ENCODE data around the gene KIF4A. TPM values are rescaled to one million over a fixed set of nuclear protein-coding genes. Genes with fewer than 3 reads are reported as not detected.

Gene KIF4A
- total and polyA plus RNA-seq, 7 experiments from 2014 or later, result 0.20 to 26.5 (median 0.21) TPM; not detected in 3

- H3K27me3 ChIP-seq (ENCODE audit: control insufficient read depth in 2 of 2, insufficient read depth in 2 of 2, low read length in 2 of 2), result no peaks in the 10 kb centered on the region
- intact Hi-C loops (cut with micrococcal nuclease), result no loop called here
- no peaks in the 10 kb centered on the region for H3K9me3 ChIP-seq (ENCODE audit: control insufficient read depth in 2 of 3, low read length in 3 of 3)
- Mint-ChIP-seq H3K36me3 (peaks cover 0 to 38% (median 18%) of the 10 kb centered on the region in 5 donors), H3K27me3 (no peaks in the 10 kb centered on the region), H3K4me1 (no peaks in the 10 kb centered on the region), H3K4me3 (no peak within 1 kb of the TSS), H3K27ac (no peak within 1 kb of the TSS), H3K9me3 (no peaks in the 10 kb centered on the region)
- H3K4me3 ChIP-seq (ENCODE audit: low read length), result no peak within 1 kb of the TSS
- ATAC-seq (no peak), DNase-seq (no peak)
- H3K36me3 ChIP-seq (ENCODE audit: control insufficient read depth in 2 of 3, insufficient read depth in 3 of 3, low read length in 3 of 3), result peaks cover 0 to 6% (median 0%) of the 10 kb centered on the region in 3 experiments
- H3K4me1 ChIP-seq (ENCODE audit: control insufficient read depth in 2 of 2, insufficient read depth in 2 of 2, low read length in 2 of 2), result no peaks in the 10 kb centered on the region
- POLR2A ChIA-PET, result no interaction called here
- CTCF ChIA-PET, result no interaction called here
- H3K27ac ChIP-seq (ENCODE audit: low read depth, low read length), result no peak within 1 kb of the TSS
Observed at GRCh38 chrX:70281951-70282350, 8.0 kb upstream of the KIF4A start, which contains the start of gene RAB41. TSS of gene RAB41 (plus strand) at chrX:70282172. CDS start at chrX:70282218, 46 bp downstream.

DNA sequence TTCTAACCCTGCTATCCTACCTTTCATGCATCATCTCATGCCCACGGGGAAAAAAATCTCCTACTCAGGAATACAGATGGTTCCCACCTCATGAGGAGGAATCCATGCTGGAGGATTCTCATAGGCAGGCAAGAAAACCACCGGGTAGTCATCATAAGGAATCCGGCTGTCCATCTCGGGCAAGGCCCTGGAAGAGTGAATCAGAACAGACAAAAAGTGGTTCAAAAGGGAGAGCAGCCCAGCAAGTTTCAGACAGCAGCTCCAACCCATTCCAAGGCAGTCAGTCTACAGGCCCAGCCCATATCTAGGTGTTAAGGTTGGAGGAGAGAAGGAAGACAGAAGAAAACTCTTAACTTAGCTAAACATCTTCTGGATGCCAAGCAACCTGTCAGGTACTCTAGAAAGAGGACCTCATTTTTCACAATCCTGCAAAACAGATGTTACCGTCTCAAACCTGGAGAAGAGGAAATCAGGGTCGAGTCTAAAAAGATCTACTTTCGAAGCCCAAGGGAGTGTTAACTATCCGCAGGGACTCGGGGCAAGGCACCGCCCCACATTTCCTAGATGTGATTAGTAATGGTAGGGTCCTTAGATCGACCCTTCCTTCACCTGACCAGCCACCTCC, 624 bp upstream of the KIF4A start:
- no peaks in the 10 kb centered on the region for H3K27me3 ChIP-seq (ENCODE audit: control insufficient read depth in 2 of 2, insufficient read depth in 2 of 2, low read length in 2 of 2)
- H3K4me1 ChIP-seq (ENCODE audit: control insufficient read depth in 2 of 2, insufficient read depth in 2 of 2, low read length in 2 of 2), result peaks cover 5 to 9% of the 10 kb centered on the region in 2 donors
- H3K36me3 ChIP-seq (ENCODE audit: control insufficient read depth in 2 of 3, insufficient read depth in 3 of 3, low read length in 3 of 3), result peaks cover 0 to 10% (median 0%) of the 10 kb centered on the region in 3 experiments
- H3K4me3 ChIP-seq (ENCODE audit: low read length), result peak overlapping the region; percentile 89
- intact Hi-C loops (cut with micrococcal nuclease), result loop anchor here in 1 of 2 donors (5.0 kb wide), 1 partner anchor 93 kb away; no protein-coding TSS in a partner anchor
- peak overlapping the region; percentile 28 to 92 (median 84) for H3K27ac Mint-ChIP-seq
- H3K36me3 Mint-ChIP-seq, result peaks cover 0 to 16% (median 6%) of the 10 kb centered on the region in 5 donors
- peak overlapping the region; percentile 60 for H3K27ac ChIP-seq (ENCODE audit: low read depth, low read length)
- ATAC-seq (no peak), DNase-seq (peak in 1 of 9 donors; percentile 4)
- H3K9me3 Mint-ChIP-seq, result peaks cover 0 to 2% (median 0%) of the 10 kb centered on the region in 11 donors
- H3K4me3 Mint-ChIP-seq, result peak overlapping the region; percentile 84 to 93 (median 88)
- H3K9me3 ChIP-seq (ENCODE audit: control insufficient read depth in 2 of 3, low read length in 3 of 3), result no peaks in the 10 kb centered on the region
- peaks cover 0 to 27% (median 15%) of the 10 kb centered on the region in 7 donors for H3K4me1 Mint-ChIP-seq
- POLR2A ChIA-PET, result interaction anchor here (0.7 to 1.4 kb wide), 3 partner anchors 110 to 156 kb away, joined by 3 to 6 read pairs (median 4); no protein-coding TSS in a partner anchor
- CTCF ChIA-PET, result no interaction called here
- no peaks in the 10 kb centered on the region for H3K27me3 Mint-ChIP-seq

GRCh38 chrX:70292788-70293187, 2.9 kb downstream of the KIF4A start:
- ATAC-seq (no peak), DNase-seq (no peak)
- Mint-ChIP-seq H3K4me3 (peak overlapping the region in 1 of 10 donors; percentile 8), H3K27ac (no peak overlapping the region), H3K27me3 (no peaks in the 10 kb centered on the region), H3K4me1 (peaks cover 0 to 29% (median 15%) of the 10 kb centered on the region in 7 donors), H3K9me3 (peaks cover 0 to 2% (median 0%) of the 10 kb centered on the region in 11 donors), H3K36me3 (no peaks in the 10 kb centered on the region)
- Histone ChIP-seq H3K36me3 (ENCODE audit: control insufficient read depth in 2 of 3, insufficient read depth in 3 of 3, low read length in 3 of 3) (no peaks in the 10 kb centered on the region), H3K9me3 (ENCODE audit: control insufficient read depth in 2 of 3, low read length in 3 of 3) (no peaks in the 10 kb centered on the region), H3K27ac (ENCODE audit: low read depth, low read length) (no peak overlapping the region), H3K27me3 (ENCODE audit: control insufficient read depth in 2 of 2, insufficient read depth in 2 of 2, low read length in 2 of 2) (no peaks in the 10 kb centered on the region), H3K4me1 (ENCODE audit: control insufficient read depth in 2 of 2, insufficient read depth in 2 of 2, low read length in 2 of 2) (peaks cover 5 to 9% of the 10 kb centered on the region in 2 donors), H3K4me3 (ENCODE audit: low read length) (no peak overlapping the region)
- POLR2A ChIA-PET, result interaction anchor here (0.6 kb wide), 1 partner anchor 838 kb away, joined by 3 read pairs; no protein-coding TSS in a partner anchor
- CTCF ChIA-PET, result no interaction called here
- intact Hi-C loops (cut with micrococcal nuclease), result loop anchor here in 1 of 2 donors (10.0 kb wide), 1 partner anchor 678 kb away; the partner anchor contains the start of gene EDA

GRCh38 chrX:70293621-70294020, 3.7 kb downstream of the KIF4A start:
- Histone ChIP-seq H3K27me3 (ENCODE audit: control insufficient read depth in 2 of 2, insufficient read depth in 2 of 2, low read length in 2 of 2) (no peaks in the 10 kb centered on the region), H3K4me1 (ENCODE audit: control insufficient read depth in 2 of 2, insufficient read depth in 2 of 2, low read length in 2 of 2) (peaks cover 5 to 9% of the 10 kb centered on the region in 2 donors), H3K27ac (ENCODE audit: low read depth, low read length) (no peak overlapping the region), H3K9me3 (ENCODE audit: control insufficient read depth in 2 of 3, low read length in 3 of 3) (no peaks in the 10 kb centered on the region), H3K36me3 (ENCODE audit: control insufficient read depth in 2 of 3, insufficient read depth in 3 of 3, low read length in 3 of 3) (no peaks in the 10 kb centered on the region), H3K4me3 (ENCODE audit: low read length) (no peak overlapping the region)
- Mint-ChIP-seq H3K27ac (no peak overlapping the region), H3K9me3 (peaks cover 0 to 2% (median 0%) of the 10 kb centered on the region in 11 donors), H3K36me3 (no peaks in the 10 kb centered on the region), H3K4me1 (peaks cover 0 to 29% (median 15%) of the 10 kb centered on the region in 7 donors), H3K27me3 (no peaks in the 10 kb centered on the region), H3K4me3 (no peak overlapping the region)
- DNase-seq, result no peak
- CTCF ChIA-PET, result no interaction called here
- intact Hi-C loops (cut with micrococcal nuclease), result loop anchor here in 1 of 2 donors (10.0 kb wide), 1 partner anchor 679 kb away; the partner anchor contains the start of gene EDA
- POLR2A ChIA-PET, result no interaction called here
- no peak for ATAC-seq

DNA sequence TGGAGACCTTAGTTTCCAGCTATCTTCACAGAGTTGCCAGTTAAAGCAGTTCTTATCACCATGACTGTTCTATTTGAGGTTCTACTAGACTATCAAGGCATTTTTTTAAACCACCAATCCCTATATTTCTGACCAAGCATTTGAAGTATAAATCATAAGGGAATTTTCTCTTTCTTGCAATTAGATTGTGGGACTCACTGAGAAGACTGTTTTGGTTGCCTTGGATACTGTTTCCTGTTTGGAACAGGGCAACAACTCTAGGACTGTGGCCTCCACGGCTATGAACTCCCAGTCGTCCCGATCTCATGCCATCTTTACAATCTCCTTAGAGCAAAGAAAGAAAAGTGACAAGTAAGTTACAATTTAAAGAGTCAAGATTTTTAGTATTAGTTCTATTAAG, 11.8 kb downstream of the KIF4A start:
- Mint-ChIP-seq H3K9me3 (no peaks in the 10 kb centered on the region), H3K27ac (peak overlapping the region in 1 of 9 donors; percentile 49)

DNA sequence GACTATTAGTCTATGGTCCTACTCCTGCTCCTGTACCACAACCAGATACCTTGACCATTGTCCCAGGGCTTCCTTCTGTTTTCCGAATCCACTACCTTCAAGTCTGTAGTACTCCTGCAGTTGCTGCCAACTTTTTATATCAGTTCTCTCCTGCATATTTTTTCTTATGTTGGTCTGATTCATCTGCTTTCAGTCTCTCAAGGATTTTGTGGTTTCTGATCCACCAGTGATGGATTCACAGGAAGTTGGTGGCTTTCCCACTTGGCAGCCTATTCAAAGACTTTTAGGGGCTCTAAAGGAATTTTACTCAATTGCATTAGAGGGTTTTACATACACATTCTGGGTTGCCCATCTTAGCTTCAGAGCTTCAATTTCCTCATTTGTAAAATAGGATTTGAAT, 23.6 kb downstream of the KIF4A start:
- CTCF ChIA-PET, result no interaction called here
- peaks cover 0 to 20% (median 0%) of the 10 kb centered on the region in 5 donors for H3K36me3 Mint-ChIP-seq
- H3K4me3 Mint-ChIP-seq, result no peak overlapping the region
- Histone ChIP-seq H3K9me3 (ENCODE audit: control insufficient read depth in 2 of 3, low read length in 3 of 3) (no peaks in the 10 kb centered on the region), H3K27me3 (ENCODE audit: control insufficient read depth in 2 of 2, insufficient read depth in 2 of 2, low read length in 2 of 2) (no peaks in the 10 kb centered on the region), H3K4me1 (ENCODE audit: control insufficient read depth in 2 of 2, insufficient read depth in 2 of 2, low read length in 2 of 2) (no peaks in the 10 kb centered on the region), H3K27ac (ENCODE audit: low read depth, low read length) (no peak overlapping the region), H3K4me3 (ENCODE audit: low read length) (no peak overlapping the region), H3K36me3 (ENCODE audit: control insufficient read depth in 2 of 3, insufficient read depth in 3 of 3, low read length in 3 of 3) (no peaks in the 10 kb centered on the region)
- no peaks in the 10 kb centered on the region for H3K9me3 Mint-ChIP-seq
- H3K4me1 Mint-ChIP-seq, result peaks cover 0 to 8% (median 0%) of the 10 kb centered on the region in 7 donors
- POLR2A ChIA-PET, result no interaction called here
- H3K27ac Mint-ChIP-seq, result no peak overlapping the region
- no peaks in the 10 kb centered on the region for H3K27me3 Mint-ChIP-seq
- no peak for ATAC-seq
- no peak for DNase-seq
- intact Hi-C loops (cut with micrococcal nuclease), result no loop called here

More for the DNA sequence above, 11.8 kb downstream of the KIF4A start:
- Histone ChIP-seq H3K27ac (ENCODE audit: low read depth, low read length) (no peak overlapping the region), H3K27me3 (ENCODE audit: control insufficient read depth in 2 of 2, insufficient read depth in 2 of 2, low read length in 2 of 2) (no peaks in the 10 kb centered on the region), H3K36me3 (ENCODE audit: control insufficient read depth in 2 of 3, insufficient read depth in 3 of 3, low read length in 3 of 3) (no peaks in the 10 kb centered on the region), H3K4me3 (ENCODE audit: low read length) (no peak overlapping the region), H3K9me3 (ENCODE audit: control insufficient read depth in 2 of 3, low read length in 3 of 3) (no peaks in the 10 kb centered on the region), H3K4me1 (ENCODE audit: control insufficient read depth in 2 of 2, insufficient read depth in 2 of 2, low read length in 2 of 2) (peaks cover 0 to 4% of the 10 kb centered on the region in 2 donors)
- no peak for DNase-seq
- H3K4me3 Mint-ChIP-seq, result no peak overlapping the region
- ChIA-PET CTCF (no interaction called here), POLR2A (no interaction called here)
- no peaks in the 10 kb centered on the region for H3K27me3 Mint-ChIP-seq
- H3K4me1 Mint-ChIP-seq, result peaks cover 0 to 21% (median 0%) of the 10 kb centered on the region in 7 donors
- intact Hi-C loops (cut with micrococcal nuclease), result no loop called here
- ATAC-seq, result no peak
- H3K36me3 Mint-ChIP-seq, result peaks cover 0 to 20% (median 0%) of the 10 kb centered on the region in 5 donors

All from naive thymus-derived CD4-positive, alpha-beta T cell (primary cell).